ENCODE data around the gene NRARP.

The NRARP gene

DNA sequence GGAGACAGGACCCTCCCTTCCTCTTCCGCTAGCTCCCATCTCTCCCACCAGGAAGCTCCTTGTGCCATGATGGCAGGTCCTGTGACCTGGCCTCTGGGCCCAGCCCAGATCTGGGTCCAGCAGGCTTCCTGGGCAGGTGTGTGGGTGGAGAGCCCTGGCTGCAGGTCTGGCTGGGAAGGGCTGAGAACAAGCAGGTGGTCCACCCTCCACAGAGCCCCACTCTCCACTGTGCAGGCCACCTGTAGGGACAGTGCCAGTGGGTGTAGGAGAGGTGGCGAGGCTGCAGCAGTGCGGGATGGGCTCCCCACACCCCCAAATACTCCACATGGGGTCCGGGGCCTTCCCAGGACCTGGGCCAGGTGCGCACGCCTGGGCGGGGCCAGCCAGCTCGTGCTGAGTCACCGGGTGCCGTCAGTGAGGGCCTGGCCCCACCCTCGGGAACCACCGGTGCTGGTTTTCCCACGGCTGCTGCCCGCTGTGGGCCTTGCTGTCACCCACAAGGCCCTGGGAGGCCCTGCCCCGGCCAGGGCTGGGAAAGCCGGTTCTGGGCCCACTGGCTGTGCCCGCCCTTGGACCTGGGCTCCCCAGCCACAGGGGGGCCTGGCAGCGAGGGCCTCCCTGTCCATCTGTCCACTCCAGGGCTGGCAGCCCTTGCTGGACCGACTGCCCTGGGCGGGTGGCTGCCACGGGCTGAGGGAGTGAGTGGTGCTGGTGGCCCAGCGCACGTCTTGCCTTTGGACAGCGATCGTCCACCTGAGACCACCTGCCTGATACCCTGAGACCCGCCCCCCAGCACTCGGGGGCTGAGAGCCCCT lies 9.3 kb upstream of the NRARP start:
- DNase-seq (ENCODE audit: low read depth in 3 of 3, low spot score in 1 of 3), result no peak

DNA sequence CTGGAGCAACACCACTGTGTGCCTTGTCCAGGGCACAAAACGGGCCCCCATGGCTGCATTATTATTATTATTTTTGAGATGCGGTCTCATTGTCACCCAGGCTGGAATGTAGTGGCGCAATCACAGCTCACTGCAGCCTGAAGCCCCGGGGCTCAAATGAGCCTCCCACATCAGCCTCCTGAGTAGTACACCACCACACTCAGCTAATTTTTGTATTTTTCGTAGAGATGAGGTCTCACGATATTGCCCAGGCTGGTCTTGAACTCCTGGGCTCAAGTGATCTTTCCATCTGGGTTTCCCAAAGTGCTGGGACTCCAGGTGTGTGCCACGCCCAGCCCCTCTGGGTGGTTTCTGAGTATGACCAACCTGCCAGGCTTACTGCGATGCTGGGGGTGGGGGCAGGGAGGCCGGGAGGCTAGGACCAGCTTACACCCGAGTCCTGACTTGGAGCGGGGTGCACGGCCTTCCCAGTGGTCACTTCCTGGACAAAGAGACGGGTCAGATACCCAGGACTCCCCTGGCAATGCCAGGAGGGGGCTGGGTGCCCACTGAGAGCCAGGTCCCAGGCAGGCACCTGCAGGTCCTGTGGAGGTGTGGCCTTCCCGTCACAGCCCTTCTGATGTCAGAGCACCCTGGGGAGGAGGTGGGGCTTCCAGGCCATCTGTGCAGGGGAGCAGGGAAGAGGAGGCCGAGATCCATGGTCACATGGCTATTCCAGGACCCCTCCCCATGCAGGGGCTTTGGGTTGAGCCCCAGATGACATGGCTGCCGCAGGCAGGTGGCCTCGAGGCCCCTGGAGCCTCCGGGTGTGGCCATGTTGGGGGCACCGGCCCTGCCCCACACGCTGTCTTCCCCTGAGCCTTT lies 8.3 kb upstream of the NRARP start:
- no peak for DNase-seq (ENCODE audit: low read depth in 3 of 3, low spot score in 1 of 3)

DNA sequence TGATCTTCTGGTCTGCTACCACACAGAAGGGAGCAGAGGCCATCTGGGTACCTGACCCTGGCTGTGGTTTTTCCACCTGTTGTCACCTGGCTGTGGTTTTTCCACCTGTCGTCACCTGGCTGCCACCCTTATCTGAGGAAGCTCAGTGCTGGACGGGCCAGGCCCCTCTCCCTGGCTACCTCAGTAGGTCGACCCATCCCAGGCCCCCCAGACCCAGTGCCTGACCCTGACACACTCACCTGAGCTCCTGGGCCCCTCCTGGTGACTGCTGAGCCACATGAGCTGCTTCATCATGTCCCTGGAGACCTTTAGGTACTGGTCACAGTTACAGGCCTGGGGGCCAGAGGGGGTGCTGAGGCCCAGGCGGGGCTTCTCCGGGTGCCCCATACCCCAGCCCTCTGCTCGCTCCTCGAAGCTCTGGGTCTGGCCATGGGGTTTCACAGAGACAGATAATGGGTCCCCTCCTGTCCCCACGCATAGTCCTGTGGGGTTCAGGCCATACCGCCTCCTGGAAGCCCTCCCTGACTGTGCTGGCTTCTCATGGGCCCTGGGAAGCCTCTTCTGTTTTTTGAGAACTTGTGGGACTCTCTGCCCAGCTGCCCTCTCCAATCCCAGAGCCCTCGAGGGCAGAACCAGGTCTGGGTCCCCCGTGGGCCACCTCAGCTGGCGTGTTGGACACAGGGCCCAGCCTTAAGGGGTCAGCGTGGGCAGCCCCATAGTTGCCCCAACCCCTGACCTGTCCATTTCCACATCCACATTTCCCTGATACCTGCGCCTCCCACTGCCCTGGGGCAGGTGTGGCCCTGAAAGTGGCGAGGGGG lies 7.5 kb upstream of the NRARP start:
- DNase-seq (ENCODE audit: low read depth in 3 of 3, low spot score in 1 of 3), result no peak

DNA sequence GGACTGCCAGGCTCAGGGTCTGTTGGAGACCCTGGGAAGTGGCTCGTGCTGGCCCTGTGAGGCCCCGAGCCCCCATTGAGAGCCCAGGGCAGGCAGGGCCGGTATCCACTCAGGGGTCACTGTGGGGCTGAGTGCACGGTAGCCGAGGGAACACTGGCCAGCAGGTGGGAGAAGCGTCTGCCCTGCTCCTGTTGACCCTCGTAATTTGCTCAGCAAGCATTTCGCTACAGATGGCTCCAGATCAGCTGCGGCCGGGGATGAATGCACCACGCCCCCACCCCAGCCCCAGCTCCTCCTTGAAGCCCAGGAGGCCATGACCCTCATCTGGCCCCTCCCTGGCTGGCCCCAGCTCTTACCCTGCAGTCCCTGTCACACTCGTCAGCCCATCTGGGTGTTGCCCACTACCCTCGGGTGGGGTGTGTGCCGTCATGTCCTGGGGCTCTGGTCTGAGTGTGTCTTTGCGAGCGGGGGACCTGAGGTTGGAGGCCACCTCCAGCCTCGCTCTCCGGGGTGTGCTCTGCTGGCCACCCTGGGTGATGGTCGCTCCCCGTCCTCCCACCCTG lies 6.1 kb upstream of the NRARP start:
- no peak for DNase-seq (ENCODE audit: low read depth in 3 of 3, low spot score in 1 of 3)

DNA sequence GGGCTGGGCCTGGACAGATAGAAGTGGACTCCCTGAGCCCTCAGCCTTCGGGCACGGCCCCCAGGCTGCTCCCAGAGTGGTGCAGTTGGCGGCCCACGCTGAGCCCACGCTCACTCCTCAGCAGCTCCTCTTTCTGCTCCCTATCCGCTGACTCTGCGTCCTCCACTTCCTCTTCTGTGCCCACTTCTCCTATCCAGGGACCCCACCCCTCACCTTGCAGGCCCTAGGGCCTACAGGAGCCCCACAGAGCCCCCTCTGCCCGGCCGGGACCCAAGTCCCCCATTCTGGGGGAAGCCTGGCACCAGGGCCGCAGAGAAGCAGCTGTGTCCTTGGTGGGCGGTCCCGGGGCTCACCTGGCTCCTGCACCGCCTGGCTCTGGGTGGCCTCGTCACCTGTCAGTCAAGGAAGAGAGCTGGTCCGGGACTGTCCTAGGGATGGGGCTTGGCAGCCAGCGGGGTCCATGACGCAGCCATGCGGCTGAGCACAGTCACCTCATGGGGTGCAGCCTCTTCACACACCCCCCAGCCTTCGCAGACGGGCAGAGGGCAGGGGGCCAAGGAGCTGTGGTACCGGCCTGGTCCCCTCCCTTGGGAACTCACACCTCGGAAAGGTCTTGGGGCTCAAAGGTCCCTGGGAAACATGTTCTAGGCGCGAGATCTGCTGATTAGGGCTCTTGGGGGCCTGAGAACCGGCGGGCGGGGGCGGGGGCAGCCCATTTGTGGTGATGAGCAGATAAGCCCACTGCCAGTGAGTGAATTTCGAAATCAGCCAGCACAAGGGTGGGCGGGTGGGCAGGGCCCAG lies 5.4 kb upstream of the NRARP start:
- no peak for DNase-seq (ENCODE audit: low read depth in 3 of 3, low spot score in 1 of 3)

DNA sequence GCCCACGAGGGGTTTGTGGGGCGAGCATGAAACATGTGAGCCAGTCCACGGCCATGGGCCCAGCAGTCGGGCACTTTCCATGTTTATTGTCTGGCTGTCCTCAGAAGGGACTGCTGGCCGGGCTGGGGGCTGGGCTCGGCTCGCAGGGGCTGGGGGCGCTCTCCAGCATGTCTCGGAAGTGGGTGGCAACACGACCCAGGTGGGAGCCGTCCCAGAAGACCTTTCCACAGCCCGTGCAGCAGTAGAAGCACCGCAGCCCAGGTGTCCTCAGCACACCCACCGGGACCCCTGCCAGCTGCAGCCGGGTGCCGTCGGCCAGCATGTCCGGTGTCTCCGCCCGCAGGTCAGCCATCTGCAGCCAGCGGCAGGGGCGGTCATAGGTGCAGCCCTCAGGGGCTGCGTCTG lies 4.8 kb upstream of the NRARP start:
- DNase-seq (ENCODE audit: low read depth in 3 of 3, low spot score in 1 of 3), result no peak

DNA sequence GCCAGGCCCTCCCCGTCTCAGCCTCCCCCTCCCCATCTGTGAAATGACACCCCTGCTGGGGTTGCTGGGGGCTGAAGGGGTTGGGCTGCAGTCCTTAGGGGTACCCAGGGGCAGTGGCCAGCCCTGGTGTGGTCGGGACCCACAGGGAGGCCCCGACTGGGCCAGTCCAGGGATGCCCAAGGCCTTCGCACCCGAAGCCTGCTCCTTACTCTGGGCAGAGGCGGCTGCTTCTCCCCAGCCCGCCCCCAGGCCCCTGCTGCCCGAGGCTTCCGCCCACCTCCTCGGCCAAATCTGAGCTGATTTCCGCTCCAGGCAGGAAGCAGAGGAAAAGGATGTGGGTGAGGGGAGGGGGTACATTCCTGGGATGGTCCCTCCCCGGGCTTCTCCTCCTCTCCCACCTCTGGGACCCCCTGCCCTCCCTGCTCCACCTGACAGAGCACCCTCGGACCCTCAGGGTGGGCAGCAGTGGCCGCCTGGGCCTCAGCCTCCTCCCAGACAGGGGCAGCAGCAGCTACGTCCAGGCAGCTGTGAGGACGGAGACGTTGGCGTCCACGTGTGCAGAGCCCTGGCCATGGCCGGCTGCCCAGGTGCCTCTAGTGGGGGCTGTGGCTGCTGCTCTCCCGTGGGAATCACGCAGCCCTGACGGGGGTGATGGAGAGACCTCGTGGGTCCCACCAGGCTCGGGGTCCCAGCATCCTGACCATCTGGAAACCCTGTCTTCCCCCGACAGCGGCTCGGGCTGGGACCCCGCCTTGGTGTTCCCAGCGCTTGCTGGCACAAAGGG lies 4.2 kb upstream of the NRARP start:
- DNase-seq (ENCODE audit: low read depth in 3 of 3, low spot score in 1 of 3), result no peak

DNA sequence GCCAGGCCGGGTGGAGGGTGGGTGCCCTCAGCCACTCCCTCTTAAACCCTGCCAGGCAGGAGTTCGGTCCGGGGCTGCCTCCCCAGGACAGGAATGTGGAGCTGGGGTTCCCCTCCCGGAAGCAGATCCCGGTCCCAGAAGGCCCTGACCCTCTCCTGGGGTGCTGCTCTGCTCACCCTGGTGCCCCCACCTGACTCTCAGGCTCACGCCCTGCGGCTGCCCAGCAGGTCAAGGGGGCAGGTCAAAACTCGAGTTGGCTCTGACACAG lies 3.7 kb upstream of the NRARP start:
- DNase-seq (ENCODE audit: low read depth in 3 of 3, low spot score in 1 of 3), result no peak

DNA sequence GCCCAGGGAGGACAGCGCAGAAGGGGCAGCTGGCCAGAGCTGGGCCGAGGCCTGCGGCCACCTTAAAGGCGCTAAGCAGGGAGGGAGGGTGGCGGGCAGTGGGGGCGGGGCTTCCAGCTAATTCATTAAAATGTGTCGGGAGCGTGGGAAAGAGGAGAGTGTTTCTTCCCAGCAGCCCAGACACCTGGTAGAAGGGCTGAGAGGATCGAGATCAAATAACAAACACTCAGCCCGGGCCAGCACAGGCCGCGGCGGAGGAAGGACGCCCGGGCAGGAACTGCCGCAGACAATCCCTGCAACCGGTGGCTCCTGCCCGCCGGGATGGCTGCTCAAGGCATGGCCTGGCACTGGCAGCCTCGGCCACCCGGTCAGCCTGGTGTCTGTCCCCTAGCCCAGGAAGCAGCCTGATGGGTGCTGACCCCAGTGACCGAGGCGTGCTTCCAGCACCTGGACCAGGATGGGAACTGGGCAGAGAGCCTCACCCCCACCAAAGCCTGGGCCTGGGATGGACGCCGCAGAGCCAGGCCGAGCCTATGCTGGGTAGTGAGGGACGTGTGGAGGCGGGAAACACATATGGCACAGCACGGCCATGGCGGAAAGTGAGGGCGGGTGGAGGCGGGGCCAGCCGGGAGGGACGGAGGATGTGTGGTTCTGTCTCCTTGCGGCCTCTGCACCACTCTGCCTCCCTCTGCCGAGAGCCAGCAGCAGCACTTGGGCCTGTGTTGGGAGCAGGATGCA lies 3.2 kb upstream of the NRARP start:
- peak in 1 of 3 donors; percentile 39 for DNase-seq (ENCODE audit: low read depth in 3 of 3, low spot score in 1 of 3)

DNA sequence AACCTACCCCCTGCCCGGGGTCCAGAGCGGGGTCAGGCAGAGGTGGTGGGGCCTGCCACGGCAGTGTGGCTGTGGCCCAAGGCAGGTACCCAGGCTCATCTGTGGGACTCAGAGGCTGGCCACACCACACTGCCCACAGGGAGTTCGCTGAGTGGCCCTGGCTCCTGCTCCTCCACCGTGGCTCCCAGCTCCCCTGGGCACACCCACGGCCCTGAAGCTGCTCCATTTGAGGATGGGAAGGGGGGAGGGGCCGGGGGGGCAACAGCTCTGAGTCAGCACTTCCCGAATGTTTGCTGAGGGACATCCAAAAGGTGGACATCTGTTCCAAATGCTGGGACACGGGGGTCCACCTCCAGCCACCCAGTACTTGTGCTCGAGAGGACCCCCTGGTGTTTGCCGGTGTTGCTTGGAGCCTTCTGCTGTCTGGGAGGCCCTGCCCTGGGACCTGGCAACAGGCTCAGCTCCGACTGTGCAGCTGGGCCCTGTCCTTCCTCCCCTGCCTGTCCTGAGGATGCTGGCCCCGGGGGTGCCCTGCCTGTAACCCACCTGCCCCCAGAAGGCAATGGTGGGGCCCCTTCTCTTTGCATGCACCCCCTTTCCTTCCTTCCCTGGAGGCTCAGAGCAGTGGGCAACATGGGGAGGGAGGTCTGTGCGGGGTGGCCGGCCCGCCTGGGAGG lies 2.5 kb upstream of the NRARP start:
- DNase-seq (ENCODE audit: low read depth in 3 of 3, low spot score in 1 of 3), result no peak

DNA sequence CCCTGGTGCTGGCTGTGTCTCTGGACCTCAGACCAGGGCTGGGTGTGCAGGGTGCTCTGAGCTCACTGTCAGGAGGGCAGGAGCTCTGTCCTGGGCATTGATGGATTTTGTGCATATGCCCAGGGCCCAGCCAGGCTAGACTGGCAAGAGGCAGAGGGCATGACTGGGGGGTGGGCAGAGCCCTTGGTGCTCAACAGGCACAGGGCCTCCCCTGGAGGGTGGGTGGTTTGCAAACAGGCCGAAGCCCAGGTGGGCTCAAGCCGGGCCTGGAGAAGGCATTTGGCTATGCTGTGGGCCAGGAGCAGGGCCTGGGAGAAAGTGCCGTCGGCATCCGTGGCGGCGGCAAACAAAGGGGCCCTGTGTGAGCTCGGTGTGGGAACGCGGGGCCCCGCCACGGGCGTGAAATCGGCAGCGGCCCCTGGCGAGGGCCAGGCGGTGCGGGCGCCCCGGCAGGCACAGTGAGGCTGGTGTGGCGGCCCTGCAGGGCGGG lies 1.9 kb upstream of the NRARP start:
- no peak for DNase-seq (ENCODE audit: low read depth in 3 of 3, low spot score in 1 of 3)

DNA sequence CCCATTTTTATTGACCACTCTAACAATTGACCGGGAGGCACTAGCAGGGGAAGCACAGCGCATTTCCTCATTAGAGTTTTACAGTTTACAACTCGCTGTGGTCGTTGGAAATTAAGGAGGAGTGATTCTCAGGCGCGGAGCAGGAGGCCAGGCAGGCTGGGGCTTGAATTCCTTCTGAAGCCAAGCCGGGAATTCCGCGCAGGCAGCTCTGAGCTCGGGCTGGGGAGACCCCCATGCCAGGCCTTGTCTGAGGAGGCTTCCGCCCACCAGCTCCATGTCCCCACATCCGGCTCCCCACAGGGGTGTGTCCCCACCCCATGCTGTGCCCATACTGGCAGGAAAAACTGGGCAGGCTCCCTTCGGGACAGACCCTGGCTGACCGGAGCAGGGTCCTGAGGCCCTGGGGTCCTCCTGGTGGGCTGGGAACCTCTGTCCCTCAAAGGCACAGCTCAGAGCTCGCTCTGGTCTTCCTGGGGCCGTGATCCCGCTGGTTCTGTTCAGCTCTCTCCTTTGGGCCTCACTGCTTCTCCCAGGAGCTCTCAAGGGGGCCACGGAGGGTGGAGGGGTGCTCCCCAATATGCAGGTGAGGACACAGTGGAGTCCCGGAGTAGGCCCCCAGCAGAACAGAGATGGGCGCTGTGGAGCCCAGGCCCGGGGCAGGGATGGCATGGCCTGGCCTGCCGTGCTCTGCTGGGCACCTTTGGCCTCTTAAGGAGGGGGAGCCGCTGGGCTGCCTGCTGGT lies 1.3 kb upstream of the NRARP start:
- DNase-seq (ENCODE audit: low read depth in 3 of 3, low spot score in 1 of 3), result no peak

DNA sequence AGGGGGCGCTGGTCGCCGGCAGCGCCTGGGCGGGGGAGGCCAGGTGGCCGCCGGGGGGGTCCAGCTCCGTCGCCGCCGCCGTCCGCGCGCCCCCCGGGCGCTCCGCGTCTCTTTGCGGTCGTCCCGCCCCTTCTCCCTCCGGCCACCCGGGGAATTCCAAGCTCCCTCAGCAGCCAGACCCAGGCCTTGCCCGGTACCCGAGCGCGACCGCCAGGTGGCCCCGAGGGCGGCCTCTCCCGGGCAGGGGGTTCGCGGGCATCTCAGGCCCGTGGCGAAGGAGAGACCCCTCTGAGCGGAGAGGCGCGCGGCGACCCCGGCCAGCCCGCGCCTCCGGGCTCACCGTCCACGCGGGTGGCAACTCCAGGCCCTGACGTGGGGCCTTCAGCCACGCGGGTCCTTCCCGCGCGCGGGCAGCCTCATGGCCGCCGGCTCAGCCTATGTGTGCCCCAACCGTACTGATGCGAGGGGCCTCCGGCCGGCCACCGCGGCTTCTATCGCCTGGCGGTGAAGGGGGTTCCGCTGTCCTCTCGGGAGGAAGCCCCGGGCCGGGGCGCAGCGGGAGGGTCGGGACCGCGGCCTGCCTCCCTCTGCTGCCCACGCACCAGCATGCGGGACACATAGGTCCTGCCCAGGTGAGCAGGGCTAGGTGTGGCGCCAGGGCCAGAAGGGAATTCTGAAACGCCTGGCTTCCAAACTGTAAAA lies 529 bp upstream of the NRARP start:
- peak in 1 of 3 donors; percentile 43 for DNase-seq (ENCODE audit: low read depth in 3 of 3, low spot score in 1 of 3)

DNA sequence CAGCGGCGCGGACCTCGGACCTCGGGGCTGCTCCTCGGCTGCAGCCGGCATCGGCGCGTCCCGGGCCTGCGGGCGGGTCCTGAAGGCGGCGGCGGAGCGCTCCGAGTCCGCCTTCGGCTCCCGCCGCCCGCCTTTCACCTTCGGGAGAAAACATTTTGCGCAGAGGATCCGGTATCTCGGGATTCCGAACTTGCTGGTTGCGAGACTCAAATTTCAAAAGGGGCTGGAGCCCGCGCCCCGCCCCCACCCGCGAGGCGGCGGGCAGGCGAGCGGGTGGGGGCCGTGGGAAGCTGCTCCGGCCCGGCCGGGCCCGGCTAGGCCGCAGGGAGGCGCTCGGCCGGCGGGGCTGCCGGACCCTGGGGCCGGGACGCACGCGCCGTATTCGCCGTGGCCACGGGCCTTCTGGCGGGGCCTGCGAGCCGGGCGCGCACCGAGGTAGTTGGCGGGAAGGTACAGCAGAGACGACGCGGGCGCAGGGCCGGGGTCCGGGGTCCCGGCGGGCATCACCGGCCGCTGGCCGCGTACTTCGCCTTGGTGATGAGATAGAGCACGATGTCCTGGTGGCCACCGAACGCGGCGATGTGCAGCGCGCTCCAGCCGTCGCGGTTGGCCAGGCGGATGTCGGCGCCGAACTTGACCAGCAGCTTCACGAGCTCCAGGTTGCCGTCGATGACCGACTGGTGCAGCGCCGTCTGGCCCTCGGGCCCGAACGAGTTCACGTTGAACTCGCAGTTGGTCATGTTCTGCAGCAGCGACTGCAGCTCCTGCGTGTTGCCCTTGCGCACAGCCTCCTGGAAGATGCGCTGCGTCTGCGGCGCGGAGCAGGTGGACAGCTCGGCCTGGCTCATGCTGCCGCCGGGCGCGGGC lies 757 bp downstream of the NRARP start:
- no peak for DNase-seq (ENCODE audit: low read depth in 3 of 3, low spot score in 1 of 3)

DNA sequence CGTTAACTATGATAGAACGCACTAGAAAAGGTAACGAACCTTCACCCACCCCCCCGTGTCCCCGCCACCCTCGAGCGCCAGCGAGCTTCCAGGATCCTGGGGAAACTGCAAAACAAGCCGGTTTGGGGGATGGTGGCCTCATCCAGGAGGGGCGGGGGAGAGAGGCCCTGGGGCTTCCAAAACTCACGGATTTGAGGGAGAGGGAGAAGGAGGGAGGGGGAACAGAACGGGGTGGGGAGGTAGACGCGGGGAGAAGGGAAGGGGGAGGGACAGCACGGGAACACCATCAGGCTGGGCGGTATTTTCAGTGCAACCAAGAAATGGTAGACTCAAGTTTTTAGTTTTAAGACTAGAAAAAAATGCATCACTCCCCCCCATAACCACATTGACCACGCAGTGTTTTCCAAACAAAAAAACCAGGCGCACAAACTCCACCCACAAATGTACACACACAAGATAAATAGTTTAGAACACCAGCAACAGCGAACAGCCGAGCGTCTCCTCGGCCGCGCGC lies 1.4 kb downstream of the NRARP start:
- DNase-seq (ENCODE audit: low read depth in 3 of 3, low spot score in 1 of 3), result no peak

DNA sequence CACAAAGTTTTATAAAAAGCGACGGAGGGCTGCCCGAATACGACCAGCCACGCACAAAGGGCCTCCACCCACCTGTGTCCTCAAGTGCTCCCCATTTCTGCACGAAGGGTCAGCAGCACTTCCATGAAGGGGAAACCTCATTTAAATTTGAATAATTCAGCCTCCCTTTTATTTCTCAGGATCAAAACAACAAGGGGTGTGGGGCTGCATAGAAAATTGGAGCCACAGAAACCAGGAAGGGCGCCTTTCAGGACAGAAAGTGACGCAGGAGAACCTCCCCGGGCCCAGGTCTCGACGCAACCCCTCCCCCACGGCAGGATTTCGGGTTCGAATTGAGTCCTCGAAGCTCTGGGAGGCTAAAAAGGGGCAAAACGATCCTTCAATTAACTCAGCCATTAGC lies 2.1 kb downstream of the NRARP start:
- DNase-seq (ENCODE audit: low read depth in 3 of 3, low spot score in 1 of 3), result no peak
